GM23338 (cell line): Measurements from ENCODE around the gene OTOR. TPM values are rescaled to one million over a fixed set of nuclear protein-coding genes. Genes with fewer than 3 reads are reported as not detected.
A peak's percentile ranks its signal among the peaks of the same experiment; 100 is the strongest.

Source experiments
- ATAC-seq: fragments of 200-7000 bp; cut with Tn5 transposase; 3 replicates; pipeline ENCODE4 v1.9.1; 2020
- DNase-seq: peaks from one replicate; pipeline ENCODE4 v3.0.0-alpha.2; 2015; ENCODE audit warnings: low spot score
- H2AFZ ChIP-seq: fragments of 200-600 bp; sonication (generic); 2 replicates; pipeline ENCODE4 v1.8.0; 2016; ENCODE audit warnings: antibody characterized with exemption, mild to moderate bottlenecking, moderate library complexity
- H3F3A ChIP-seq: fragments of 200-600 bp; sonication (generic); replicated peaks from 2 replicates; pipeline ENCODE4 v1.8.0; 2017; ENCODE audit warnings: antibody characterized with exemption, mixed run types, low read depth
- H3K27ac ChIP-seq: fragments of 200-600 bp; sonication (generic); 2 replicates; pipeline ENCODE4 v1.6.1; 2016; ENCODE audit warnings: low read depth
- H3K27me3 ChIP-seq: fragments of 200-600 bp; sonication (generic); 2 replicates; pipeline ENCODE4 v1.8.0; 2016; ENCODE audit warnings: mild to moderate bottlenecking, mixed run types, moderate library complexity; ENCODE audit not compliant: insufficient read depth
- H3K36me3 ChIP-seq: fragments of 200-600 bp; sonication (generic); 2 replicates; pipeline ENCODE4 v1.8.0; 2016; ENCODE audit warnings: mild to moderate bottlenecking; ENCODE audit not compliant: insufficient read depth
- H3K4me1 ChIP-seq: fragments of 200-600 bp; sonication (generic); 2 replicates; pipeline ENCODE4 v1.8.0; 2016; ENCODE audit warnings: mild to moderate bottlenecking, moderate library complexity; ENCODE audit not compliant: insufficient read depth
- H3K4me2 ChIP-seq: fragments of 200-600 bp; sonication (generic); 2 replicates; pipeline ENCODE4 v1.7.1; 2017; ENCODE audit warnings: mixed run types
- H3K4me3 ChIP-seq: fragments of 200-600 bp; sonication (generic); 2 replicates; pipeline ENCODE4 v1.6.1; 2016; ENCODE audit warnings: mixed run types
- H3K79me2 ChIP-seq: fragments of 200-600 bp; sonication (generic); replicated peaks from 2 replicates; pipeline ENCODE4 v1.8.0; 2017; ENCODE audit warnings: mild to moderate bottlenecking; ENCODE audit not compliant: insufficient read depth
- H3K9me2 ChIP-seq: fragments of 200-600 bp; sonication (generic); 2 replicates; pipeline ENCODE4 v1.8.0; 2017; ENCODE audit not compliant: insufficient read depth
- H4K20me1 ChIP-seq: fragments of 200-600 bp; sonication (generic); replicated peaks from 2 replicates; pipeline ENCODE4 v1.8.0; 2017; ENCODE audit warnings: mild to moderate bottlenecking; ENCODE audit not compliant: insufficient read depth
- H3K27ac Mint-ChIP-seq: 2 replicates; pipeline ENCODE4 v1.8.0; 2020; ENCODE audit warnings: inconsistent platforms, mild to moderate bottlenecking, moderate library complexity, mixed read lengths
- H3K27me3 Mint-ChIP-seq: 3 replicates; pipeline ENCODE4 v1.8.0; 2022; ENCODE audit warnings: low read depth, mild to moderate bottlenecking, moderate library complexity, mixed read lengths, inconsistent platforms; ENCODE audit not compliant: insufficient read depth, poor library complexity
- H3K36me3 Mint-ChIP-seq: 3 replicates; pipeline ENCODE4 v1.8.0; 2021; ENCODE audit warnings: low read depth, mild to moderate bottlenecking, inconsistent platforms, moderate library complexity, mixed read lengths
- H3K4me1 Mint-ChIP-seq: 3 replicates; pipeline ENCODE4 v1.8.0; 2020; ENCODE audit warnings: mild to moderate bottlenecking, inconsistent platforms, mixed read lengths
- H3K4me3 Mint-ChIP-seq: 3 replicates; pipeline ENCODE4 v1.8.0; 2021; ENCODE audit warnings: moderate library complexity, mild to moderate bottlenecking, inconsistent platforms, mixed read lengths
- H3K9me3 Mint-ChIP-seq: 3 replicates; pipeline ENCODE4 v1.8.0; 2020; ENCODE audit warnings: moderate library complexity, mild to moderate bottlenecking, inconsistent platforms, mixed read lengths
- CTCF ChIP-seq, 2 experiments: fragments of 200-600 bp in 1 of 2; sonication (generic) in 1 of 2; conservative IDR thresholded peaks; 2 replicates each; pipeline versions ENCODE4 v1.5.1 to v1.6.1; 2016 to 2017; ENCODE audit warnings: antibody characterized with exemption in 2 of 2, low read depth in 2 of 2, mild to moderate bottlenecking in 2 of 2, moderate library complexity in 1 of 2
- ZNF462 ChIP-seq: fragments of 250-450 bp; sonication (Bioruptor Pico); IDR thresholded peaks from 2 replicates; pipeline ENCODE4 v1.5.0; 2020; ENCODE audit warnings: mild to moderate bottlenecking, moderate library complexity
- polyA plus RNA-seq: library from polyadenylated mRNA; unstranded; fragments of >200 nt; fragmentation: Nextera tagmentation; extraction: Ambion mirVana; gene quantifications from 2 replicates; pipeline ENCODE4 v1.2.1, GENCODE V29; 2016
- total RNA-seq: library from RNA; depleted of rRNA; stranded (reverse); fragments of >200 nt; shearing (Covaris generic); gene quantifications from 2 replicates; pipeline ENCODE4 v1.2.3, GENCODE V29; 2014

The OTOR gene
- total and polyA plus RNA-seq, 2 experiments from 2014 or later: not detected

GRCh38 chr20:16701296-16701695 is 46.9 kb upstream of the OTOR start (continued):
- peak; percentile 54 to 74 for TF ChIP-seq CTCF (conservative IDR thresholded peaks at IDR 0.05; ENCODE audit: low read depth in 2 of 2)

GRCh38 chr20:16703570-16703969 is 44.6 kb upstream of the OTOR start:
- Mint-ChIP-seq H3K4me3 (no peak overlapping the region), H3K4me1 (no peaks in the 10 kb centered on the region), H3K27ac (no peak overlapping the region), H3K36me3 (peaks cover 19% of the 10 kb centered on the region), H3K9me3 (peaks cover 35% of the 10 kb centered on the region), H3K27me3 (no peaks in the 10 kb centered on the region)
- ATAC-seq (no peak), DNase-seq (no peak)
- H4K20me1 ChIP-seq: no peaks in the 10 kb centered on the region
- no peak overlapping the region for H3K27ac ChIP-seq
- H3K27me3 ChIP-seq: no peaks in the 10 kb centered on the region
- H3K4me2 ChIP-seq: no peak overlapping the region
- no peaks in the 10 kb centered on the region for H3K4me1 ChIP-seq
- H3F3A ChIP-seq: no peaks in the 10 kb centered on the region
- no peak for TF ChIP-seq ZNF462 (CRISPR knock-in tag)
- no peak overlapping the region for H2AFZ ChIP-seq
- no peaks in the 10 kb centered on the region for H3K79me2 ChIP-seq
- H3K36me3 ChIP-seq: no peaks in the 10 kb centered on the region
- H3K4me3 ChIP-seq: no peak overlapping the region
- H3K9me2 ChIP-seq: no peaks in the 10 kb centered on the region
